Keratinocyte (primary cell): ENCODE data around the gene STEAP2. TPM values are rescaled to one million over a fixed set of nuclear protein-coding genes. Genes with fewer than 3 reads are reported as not detected.

Experiments
- DNase-seq: peaks from one replicate; pipeline ENCODE4 v3.0.0-alpha.2; 2011; ENCODE audit warnings: low read depth, missing footprints, low spot score
- FAIRE-seq: peaks from 2 replicates; lab custom pipeline; 2011; peaks lifted over from hg19 to GRCh38; lab: Jason Lieb, UNC
- H2AFZ ChIP-seq: 2 replicates; pipeline ENCODE4 v1.6.0; 2012; ENCODE audit warnings: low read length, control low read depth, inconsistent platforms; ENCODE audit not compliant: control insufficient read depth
- H3K27ac ChIP-seq: 2 replicates; pipeline ENCODE4 v1.5.1; 2011; ENCODE audit warnings: low read length; ENCODE audit not compliant: control insufficient read depth, insufficient read depth
- H3K27me3 ChIP-seq: 3 replicates; pipeline ENCODE4 v1.6.0; 2011; ENCODE audit warnings: low read length; ENCODE audit not compliant: control insufficient read depth, insufficient read depth; ENCODE audit errors: extremely low read depth
- H3K36me3 ChIP-seq, 2 experiments: 2 replicates in 1 of 2; 3 replicates in 1 of 2; pipeline ENCODE4 v1.5.1; 2011; ENCODE audit warnings: low read length in 2 of 2, mild to moderate bottlenecking in 1 of 2; ENCODE audit not compliant: control insufficient read depth in 2 of 2, insufficient read depth in 2 of 2; ENCODE audit errors: extremely low read depth in 1 of 2
- H3K4me1 ChIP-seq: 3 replicates; pipeline ENCODE4 v1.5.1; 2011; ENCODE audit warnings: low read length; ENCODE audit not compliant: control insufficient read depth, insufficient read depth; ENCODE audit errors: extremely low read depth
- H3K4me2 ChIP-seq: 3 replicates; pipeline ENCODE4 v1.6.0; 2011; ENCODE audit warnings: low read depth, low read length; ENCODE audit not compliant: control insufficient read depth, insufficient read depth; ENCODE audit errors: extremely low read depth
- H3K4me3 ChIP-seq, 3 experiments: fragments of 200-600 bp in 1 of 3; sonication (generic) in 1 of 3; 2 replicates in 2 of 3; 3 replicates in 1 of 3; pipeline ENCODE4 v1.5.1; 2011 to 2016; ENCODE audit warnings: low read length in 3 of 3, mild to moderate bottlenecking in 3 of 3, control low read depth in 2 of 3, inconsistent platforms in 1 of 3, low read depth in 1 of 3, mixed read lengths in 1 of 3, mixed run types in 1 of 3, moderate library complexity in 1 of 3; ENCODE audit not compliant: control insufficient read depth in 2 of 3, insufficient read depth in 2 of 3; ENCODE audit errors: extremely low read depth in 1 of 3
- H3K79me2 ChIP-seq: 2 replicates; pipeline ENCODE4 v1.6.0; 2012; ENCODE audit warnings: low read length; ENCODE audit not compliant: control insufficient read depth, insufficient read depth
- H3K9ac ChIP-seq: 3 replicates; pipeline ENCODE4 v1.6.0; 2011; ENCODE audit warnings: low read length; ENCODE audit not compliant: control insufficient read depth, insufficient read depth; ENCODE audit errors: extremely low read depth
- H3K9me1 ChIP-seq: 3 replicates; pipeline ENCODE4 v1.6.0; 2011; ENCODE audit warnings: low read length; ENCODE audit not compliant: control insufficient read depth, insufficient read depth; ENCODE audit errors: extremely low read depth
- H3K9me3 ChIP-seq: 2 replicates; pipeline ENCODE4 v1.5.1; 2012; ENCODE audit warnings: low read depth, low read length; ENCODE audit not compliant: control insufficient read depth
- H4K20me1 ChIP-seq: 3 replicates; pipeline ENCODE4 v1.6.0; 2011; ENCODE audit warnings: low read length; ENCODE audit not compliant: control insufficient read depth, insufficient read depth; ENCODE audit errors: extremely low read depth
- EZH2 ChIP-seq: IDR thresholded peaks from one replicate; pipeline ENCODE4 v1.6.1; 2012; ENCODE audit warnings: inconsistent platforms, mild to moderate bottlenecking, low read length, moderate library complexity
- dilution Hi-C: fragments of 300-500 bp; cut with MboI; formaldehyde crosslinking; loops from one replicate; pipeline ENCODE4 v1.7.0; 2020; ENCODE audit warnings: low sequenced_read_pairs; ENCODE audit not compliant: extremely low pct_ligation_motif_present
- polyA plus RNA-seq, 5 experiments: library from polyadenylated mRNA; depleted of rRNA in 3 of 5; stranded (reverse) in 3 of 5; stranded (forward) in 1 of 5; unstranded in 1 of 5; fragments of >200 nt; gene quantifications; 1 replicate in 1 of 5; 2 replicates in 3 of 5; 3 replicates in 1 of 5; pipeline versions ENCODE4 v1.2.1 to v1.2.3, GENCODE V29; 2011 to 2012; ENCODE audit warnings: missing spikeins in 2 of 5, low read depth in 1 of 5, low replicate concordance in 1 of 5
- TF ChIP-seq, protein P1 (sequence below), 3 experiments: IDR thresholded peaks in 1 of 3; conservative IDR thresholded peaks in 1 of 3; optimal IDR thresholded peaks in 1 of 3; 2 replicates in 2 of 3; 3 replicates in 1 of 3; pipeline versions ENCODE3 to v1.5.1; 2011; ENCODE audit warnings: low read length in 3 of 3, mild to moderate bottlenecking in 3 of 3, moderate library complexity in 2 of 3, control low read depth in 1 of 3, inconsistent platforms in 1 of 3; ENCODE audit not compliant: insufficient read depth in 2 of 3; ENCODE audit errors: extremely low read depth in 1 of 3

STEAP2 gene
- polyA plus RNA-seq, 1 donor (not counting 4 experiments of a cell fraction or from before 2014, with no cell fraction given): 3.9 TPM

- Histone ChIP-seq H2AFZ (no peak overlapping the region), H3K9me1 (no peaks in the 10 kb centered on the region), H3K9me3 (no peaks in the 10 kb centered on the region), H4K20me1 (no peaks in the 10 kb centered on the region), H3K9ac (no peak overlapping the region), H3K4me1 (no peaks in the 10 kb centered on the region), H3K4me2 (no peak overlapping the region), H3K27ac (no peak overlapping the region), H3K4me3 (no peak overlapping the region), H3K79me2 (no peaks in the 10 kb centered on the region), H3K36me3 (no peaks in the 10 kb centered on the region), H3K27me3 (no peaks in the 10 kb centered on the region)
- dilution Hi-C loops: no loop called here
- TF ChIP-seq, protein P1, sequence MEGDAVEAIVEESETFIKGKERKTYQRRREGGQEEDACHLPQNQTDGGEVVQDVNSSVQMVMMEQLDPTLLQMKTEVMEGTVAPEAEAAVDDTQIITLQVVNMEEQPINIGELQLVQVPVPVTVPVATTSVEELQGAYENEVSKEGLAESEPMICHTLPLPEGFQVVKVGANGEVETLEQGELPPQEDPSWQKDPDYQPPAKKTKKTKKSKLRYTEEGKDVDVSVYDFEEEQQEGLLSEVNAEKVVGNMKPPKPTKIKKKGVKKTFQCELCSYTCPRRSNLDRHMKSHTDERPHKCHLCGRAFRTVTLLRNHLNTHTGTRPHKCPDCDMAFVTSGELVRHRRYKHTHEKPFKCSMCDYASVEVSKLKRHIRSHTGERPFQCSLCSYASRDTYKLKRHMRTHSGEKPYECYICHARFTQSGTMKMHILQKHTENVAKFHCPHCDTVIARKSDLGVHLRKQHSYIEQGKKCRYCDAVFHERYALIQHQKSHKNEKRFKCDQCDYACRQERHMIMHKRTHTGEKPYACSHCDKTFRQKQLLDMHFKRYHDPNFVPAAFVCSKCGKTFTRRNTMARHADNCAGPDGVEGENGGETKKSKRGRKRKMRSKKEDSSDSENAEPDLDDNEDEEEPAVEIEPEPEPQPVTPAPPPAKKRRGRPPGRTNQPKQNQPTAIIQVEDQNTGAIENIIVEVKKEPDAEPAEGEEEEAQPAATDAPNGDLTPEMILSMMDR (optimal IDR thresholded peaks at IDR 0.05 in 1 of 3, IDR thresholded peaks at IDR 0.05 in 1 of 3, conservative IDR thresholded peaks at IDR 0.05 in 1 of 3; ENCODE audit: extremely low read depth in 1 of 3, insufficient read depth in 2 of 3, low read length in 3 of 3): no peak
- no peak for TF ChIP-seq EZH2
- FAIRE-seq (no peak), DNase-seq (no peak)
Measured at GRCh38 chr7:90165724-90166123, 45.8 kb upstream of the STEAP2 start.

DNA sequence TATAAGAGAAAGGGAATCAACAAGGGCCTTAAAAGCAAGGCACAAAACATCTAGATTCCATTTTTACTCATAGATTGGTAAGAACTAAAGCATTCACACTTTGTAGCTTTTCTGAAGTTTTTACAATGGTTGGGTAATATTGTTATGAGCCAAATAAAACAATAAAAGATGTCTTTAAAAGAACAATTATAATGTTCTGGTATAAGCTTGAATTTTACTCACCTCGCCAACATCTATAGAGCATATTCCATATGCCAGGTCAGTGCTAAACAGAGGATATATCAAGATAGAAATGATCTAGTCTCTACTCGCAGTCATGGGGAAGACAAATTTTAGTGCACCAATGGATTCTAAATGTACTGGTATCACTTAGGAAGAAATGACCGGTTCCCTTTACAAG, 45.4 kb upstream of the STEAP2 start:
- H3K27me3 ChIP-seq: no peaks in the 10 kb centered on the region

More for the DNA sequence above, 45.4 kb upstream of the STEAP2 start:
- TF ChIP-seq EZH2: no peak
- TF ChIP-seq, protein P1 (optimal IDR thresholded peaks at IDR 0.05 in 1 of 3, IDR thresholded peaks at IDR 0.05 in 1 of 3, conservative IDR thresholded peaks at IDR 0.05 in 1 of 3; ENCODE audit: extremely low read depth in 1 of 3, insufficient read depth in 2 of 3, low read length in 3 of 3): no peak
- H3K9ac ChIP-seq: no peak overlapping the region
- H3K9me1 ChIP-seq: no peaks in the 10 kb centered on the region
- DNase-seq (no peak), FAIRE-seq (no peak)
- H4K20me1 ChIP-seq: no peaks in the 10 kb centered on the region
- no peak overlapping the region for H3K4me3 ChIP-seq
- no peaks in the 10 kb centered on the region for H3K79me2 ChIP-seq
- no peak overlapping the region for H2AFZ ChIP-seq
- no peaks in the 10 kb centered on the region for H3K9me3 ChIP-seq
- H3K27ac ChIP-seq: no peak overlapping the region
- no peak overlapping the region for H3K4me2 ChIP-seq
- no peaks in the 10 kb centered on the region for H3K36me3 ChIP-seq
- dilution Hi-C loops: no loop called here
- H3K4me1 ChIP-seq: no peaks in the 10 kb centered on the region
